IPS-15b (cell line): ENCODE measurements around the gene COL23A1.

ENCODE experiments used
- H3K27me3 ChIP-seq: one replicate; pipeline ENCODE4 v1.6.1; 2013; ENCODE audit warnings: low read length; ENCODE audit not compliant: control insufficient read depth, insufficient read depth
- H3K36me3 ChIP-seq: one replicate; pipeline ENCODE4 v1.6.1; 2013; ENCODE audit warnings: low read length; ENCODE audit not compliant: control insufficient read depth, insufficient read depth
- H3K4me1 ChIP-seq: one replicate; pipeline ENCODE4 v1.6.1; 2013; ENCODE audit warnings: mild to moderate bottlenecking, low read length; ENCODE audit not compliant: control insufficient read depth, insufficient read depth
- H3K4me3 ChIP-seq: one replicate; pipeline ENCODE4 v1.5.1; 2013; ENCODE audit warnings: low read depth, low read length
- H3K9ac ChIP-seq: one replicate; pipeline ENCODE4 v1.6.1; 2013; ENCODE audit warnings: low read depth, mild to moderate bottlenecking, low read length
- H3K9me3 ChIP-seq: one replicate; pipeline ENCODE4 v1.6.1; 2013; ENCODE audit warnings: mild to moderate bottlenecking, low read length; ENCODE audit not compliant: control insufficient read depth, insufficient read depth

The COL23A1 gene

DNA sequence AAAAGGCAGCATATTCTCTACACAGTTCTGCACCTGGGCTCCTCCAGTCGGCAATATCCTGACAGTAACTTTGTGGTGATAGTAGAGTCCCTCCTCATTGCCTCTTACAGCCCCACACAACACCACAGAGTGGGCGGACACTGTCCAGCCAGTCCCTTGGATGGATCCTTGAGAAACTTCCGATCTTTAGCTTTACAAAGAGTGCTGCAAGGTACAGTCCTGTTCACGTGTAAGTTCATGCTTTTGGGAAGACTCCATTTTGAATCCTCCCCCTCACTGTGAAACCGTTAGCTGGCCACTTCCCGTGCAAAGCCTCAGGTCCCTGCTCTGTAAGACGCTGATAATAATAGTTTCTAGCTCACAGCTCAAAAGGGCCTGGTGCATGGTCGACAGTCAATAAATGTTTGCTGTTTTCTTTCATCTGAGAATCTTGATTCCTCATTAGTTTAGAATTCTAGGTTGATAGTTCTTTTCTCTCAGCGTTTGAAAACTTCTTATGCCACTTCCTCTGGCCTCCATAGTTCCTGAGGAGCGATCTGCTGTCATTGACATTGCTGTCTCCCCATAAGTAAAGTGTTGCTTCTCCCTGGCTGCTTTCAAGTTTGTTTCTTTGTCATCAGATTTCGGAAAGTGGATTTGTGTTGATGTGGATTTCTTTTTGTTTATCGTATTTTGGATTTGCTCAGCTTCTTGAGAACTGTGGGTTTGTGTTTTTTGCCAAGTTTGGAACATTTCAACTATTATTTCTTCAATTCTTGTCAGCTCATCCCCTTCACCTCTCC lies 82.9 kb downstream of the COL23A1 start:
- no peaks in the 10 kb centered on the region for H3K9me3 ChIP-seq
- H3K9ac ChIP-seq: no peak overlapping the region
- peaks cover 3% of the 10 kb centered on the region for H3K36me3 ChIP-seq
- no peak overlapping the region for H3K4me3 ChIP-seq
- H3K4me1 ChIP-seq: no peaks in the 10 kb centered on the region
- H3K27me3 ChIP-seq: no peaks in the 10 kb centered on the region

DNA sequence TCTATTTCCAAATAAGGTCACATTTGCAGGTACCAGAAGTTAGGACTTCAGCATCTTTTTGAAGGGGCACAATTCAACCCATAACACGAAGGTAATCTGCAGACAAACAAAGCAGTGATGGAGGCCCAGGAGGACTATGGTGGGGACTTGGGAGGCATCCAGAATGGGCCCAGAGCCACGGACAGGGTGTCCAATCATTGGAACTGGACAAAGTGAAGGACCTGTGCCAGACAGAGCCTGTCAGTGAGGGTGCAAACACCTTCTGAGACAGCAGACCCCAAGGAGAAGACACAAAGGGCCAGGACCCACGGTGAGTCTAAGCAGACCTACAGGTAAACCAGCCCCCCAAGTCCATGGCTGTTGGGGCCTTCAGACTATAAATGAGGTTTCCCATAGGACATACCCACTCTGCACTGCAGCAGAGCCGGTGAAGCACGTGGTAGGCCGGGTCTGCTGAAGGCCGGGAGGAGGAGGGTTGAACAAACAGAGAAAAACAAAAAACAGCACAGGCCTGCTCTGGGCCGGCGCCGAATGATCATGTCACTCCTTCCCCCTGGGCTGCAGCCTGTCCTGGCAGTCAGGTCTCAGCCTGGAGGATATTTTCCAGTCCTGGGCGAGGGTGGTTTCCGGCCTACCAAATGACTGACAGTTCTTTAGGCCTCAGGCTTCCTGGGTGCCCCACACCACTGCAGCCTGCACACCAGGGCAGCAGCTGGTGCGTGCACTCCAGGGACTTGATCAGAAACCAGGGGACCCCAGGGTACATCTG lies 84.4 kb downstream of the COL23A1 start:
- H3K27me3 ChIP-seq: no peaks in the 10 kb centered on the region
- H3K4me1 ChIP-seq: no peaks in the 10 kb centered on the region
- H3K9ac ChIP-seq: no peak overlapping the region
- peaks cover 3% of the 10 kb centered on the region for H3K36me3 ChIP-seq
- no peak overlapping the region for H3K4me3 ChIP-seq
- H3K9me3 ChIP-seq: no peaks in the 10 kb centered on the region

DNA sequence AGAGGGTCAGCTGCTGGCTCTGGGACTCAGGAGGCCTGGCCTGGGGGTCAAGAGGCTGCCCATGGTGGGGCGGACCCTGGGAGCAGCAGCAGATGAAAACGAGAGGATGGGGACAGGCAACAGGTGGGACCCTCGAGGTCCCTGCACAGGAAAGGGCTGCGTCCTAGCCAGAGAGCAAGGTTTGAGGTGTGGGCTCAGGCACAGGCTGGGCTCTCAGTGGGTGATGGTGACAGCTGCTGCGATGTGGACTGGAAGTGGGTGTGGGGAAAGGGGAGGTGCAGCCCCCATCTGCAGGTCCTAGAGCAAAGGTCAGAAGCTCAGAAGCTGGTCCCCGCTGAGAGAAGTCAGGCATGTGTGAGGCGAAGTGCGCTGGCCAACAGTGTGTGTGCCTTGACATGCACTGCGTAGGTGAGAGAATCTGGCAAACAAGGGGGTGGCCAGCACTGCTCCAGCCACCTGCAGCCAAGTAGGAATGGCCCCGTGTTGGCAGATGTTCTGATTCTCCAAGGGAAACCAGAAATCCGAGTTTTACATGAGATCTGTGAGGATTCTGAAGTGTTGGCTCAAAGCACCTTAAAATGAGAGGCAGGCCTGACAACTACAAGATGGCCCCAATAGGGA lies 85.7 kb downstream of the COL23A1 start:
- Histone ChIP-seq H3K9me3 (no peaks in the 10 kb centered on the region), H3K36me3 (peaks cover 3% of the 10 kb centered on the region), H3K4me3 (no peak overlapping the region), H3K9ac (no peak overlapping the region), H3K4me1 (no peaks in the 10 kb centered on the region), H3K27me3 (no peaks in the 10 kb centered on the region)

DNA sequence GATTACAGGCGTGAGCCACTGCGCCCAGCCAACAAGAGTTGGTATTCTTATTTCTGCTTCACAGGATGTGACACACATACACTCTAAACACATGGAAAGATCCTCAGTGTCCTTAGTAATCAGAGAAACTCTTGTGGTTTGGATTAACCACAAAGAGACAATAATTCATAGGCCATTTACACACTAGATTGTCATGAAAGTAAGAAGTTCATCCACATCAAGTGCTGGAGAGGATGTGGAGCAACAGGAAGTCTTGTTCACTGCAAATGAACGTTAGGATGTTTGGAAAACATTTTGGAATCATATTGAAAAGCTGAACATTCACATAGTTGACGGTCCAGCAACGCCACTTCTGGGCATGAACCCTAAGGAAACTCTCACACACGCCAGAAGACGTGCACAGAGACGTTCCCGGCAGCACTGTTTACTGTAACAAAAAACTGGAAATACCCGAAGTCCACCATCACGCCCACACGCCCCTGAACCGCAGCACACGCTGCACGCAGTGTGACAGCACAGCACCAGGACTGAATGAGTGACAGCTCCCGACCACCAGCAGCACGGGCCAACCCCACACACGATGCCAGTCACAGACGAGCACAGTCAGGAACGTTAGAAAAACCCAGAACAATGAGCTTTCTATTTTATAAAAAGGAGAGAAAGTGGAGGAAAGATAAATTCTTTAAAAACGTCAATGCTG lies 87.6 kb downstream of the COL23A1 start:
- Histone ChIP-seq H3K9me3 (no peaks in the 10 kb centered on the region), H3K27me3 (no peaks in the 10 kb centered on the region)

DNA sequence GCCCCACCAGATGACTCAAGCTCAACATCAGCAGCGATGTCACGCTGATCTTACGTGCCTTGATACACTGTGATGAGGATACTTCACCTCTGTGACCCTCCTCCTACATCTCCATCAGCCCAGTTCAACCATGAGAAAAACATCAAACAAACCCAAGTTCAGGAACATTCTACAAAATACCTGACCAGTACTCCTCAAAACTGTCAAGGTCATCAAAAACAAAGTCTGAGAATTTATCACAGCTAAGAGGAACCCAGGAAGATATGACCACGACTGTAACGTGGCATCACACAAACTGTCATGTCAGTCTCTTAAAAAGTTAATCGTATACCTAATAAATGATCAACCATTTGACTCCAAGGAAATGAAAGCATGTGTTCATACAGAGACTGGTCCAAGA lies 90.8 kb downstream of the COL23A1 start:
- H3K27me3 ChIP-seq: no peaks in the 10 kb centered on the region
- no peaks in the 10 kb centered on the region for H3K4me1 ChIP-seq
- no peak overlapping the region for H3K4me3 ChIP-seq
- no peak overlapping the region for H3K9ac ChIP-seq
- H3K9me3 ChIP-seq: no peaks in the 10 kb centered on the region
- peaks cover 2% of the 10 kb centered on the region for H3K36me3 ChIP-seq

More for the DNA sequence above, 87.6 kb downstream of the COL23A1 start:
- Histone ChIP-seq H3K4me3 (no peak overlapping the region), H3K4me1 (no peaks in the 10 kb centered on the region), H3K9ac (no peak overlapping the region), H3K36me3 (peaks cover 3% of the 10 kb centered on the region)

DNA sequence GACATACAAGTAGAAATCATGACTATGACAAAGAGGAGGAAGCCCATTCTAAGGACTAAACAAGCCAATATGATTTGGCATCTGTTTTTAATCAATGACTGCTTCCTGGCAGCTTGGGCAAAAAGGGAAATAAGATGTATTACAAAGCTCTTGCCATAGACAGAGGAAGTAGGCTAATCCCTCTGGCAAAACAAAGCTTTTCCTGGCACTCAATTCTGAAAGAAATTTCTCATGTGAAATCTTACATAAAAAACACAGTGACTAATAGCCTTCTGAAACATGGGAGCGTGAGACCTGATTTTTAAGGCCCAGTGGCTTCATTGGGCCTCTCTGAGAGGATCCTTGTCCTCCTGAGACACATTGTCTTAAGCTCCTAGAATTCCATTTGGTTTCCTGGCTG lies 93.6 kb downstream of the COL23A1 start:
- H3K9ac ChIP-seq: no peak overlapping the region
- H3K36me3 ChIP-seq: peaks cover 2% of the 10 kb centered on the region
- no peak overlapping the region for H3K4me3 ChIP-seq
- no peaks in the 10 kb centered on the region for H3K9me3 ChIP-seq
- no peaks in the 10 kb centered on the region for H3K27me3 ChIP-seq
- H3K4me1 ChIP-seq: no peaks in the 10 kb centered on the region

DNA sequence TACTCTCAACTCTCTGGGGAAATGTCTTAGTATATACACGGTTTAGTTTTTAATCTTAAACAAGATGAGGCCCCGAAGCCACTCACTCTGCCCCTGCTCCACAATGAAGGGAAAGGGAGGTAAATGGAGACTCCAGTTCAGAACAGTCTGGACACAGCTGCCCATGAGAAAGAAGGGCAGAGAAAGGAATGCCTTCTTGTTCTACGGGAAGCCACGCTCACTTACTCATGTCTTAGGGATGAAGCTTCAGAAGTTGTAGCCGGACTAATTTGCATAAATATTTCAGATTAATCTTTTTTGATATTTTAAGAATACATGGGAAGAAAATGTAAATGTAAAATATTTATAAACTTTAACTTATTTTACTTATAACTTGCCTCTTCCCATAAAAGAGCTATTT lies 94.0 kb downstream of the COL23A1 start:
- H3K9ac ChIP-seq: no peak overlapping the region
- peaks cover 2% of the 10 kb centered on the region for H3K36me3 ChIP-seq
- H3K9me3 ChIP-seq: no peaks in the 10 kb centered on the region
- H3K27me3 ChIP-seq: no peaks in the 10 kb centered on the region
- no peaks in the 10 kb centered on the region for H3K4me1 ChIP-seq
- no peak overlapping the region for H3K4me3 ChIP-seq

DNA sequence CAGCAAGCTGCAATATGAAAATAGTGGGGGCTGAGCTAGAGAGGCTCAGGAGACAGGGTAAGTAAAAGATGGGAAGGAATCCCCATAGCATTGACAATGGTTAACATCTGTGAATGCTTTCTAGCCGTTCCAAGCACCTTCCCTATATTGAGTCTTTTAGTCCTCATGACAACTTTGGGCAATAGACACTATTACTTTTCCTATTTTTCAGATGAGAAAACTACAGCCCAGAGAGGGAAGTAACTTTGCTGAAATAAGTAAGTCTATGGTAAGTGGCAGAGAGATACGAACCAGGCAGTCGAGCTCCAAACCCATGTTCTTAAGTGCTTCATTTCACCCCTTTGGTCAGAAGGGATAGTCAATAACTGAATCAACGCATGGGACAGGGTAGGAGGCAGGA lies 94.5 kb downstream of the COL23A1 start:
- Histone ChIP-seq H3K27me3 (no peaks in the 10 kb centered on the region), H3K9ac (no peak overlapping the region), H3K4me3 (no peak overlapping the region), H3K4me1 (no peaks in the 10 kb centered on the region), H3K9me3 (no peaks in the 10 kb centered on the region), H3K36me3 (peaks cover 2% of the 10 kb centered on the region)

DNA sequence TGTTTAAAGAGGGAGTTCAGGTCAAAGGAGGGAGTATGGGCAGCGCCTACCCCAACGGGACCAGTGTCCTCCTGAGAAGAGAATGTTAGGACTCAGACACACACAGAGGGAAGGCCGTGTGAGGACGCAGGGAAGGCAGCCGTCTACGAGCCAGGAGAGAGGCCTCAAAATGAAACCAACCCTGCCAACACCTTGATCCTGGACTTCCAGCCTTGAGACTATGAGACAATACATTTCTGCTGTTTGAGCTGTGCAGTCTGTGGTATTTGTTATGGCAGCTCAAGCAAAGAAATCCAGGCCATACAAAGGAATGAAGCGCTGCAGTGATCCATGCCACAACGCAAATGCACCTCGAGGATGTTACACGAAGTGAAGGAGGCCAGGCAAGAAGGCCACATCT lies 97.9 kb downstream of the COL23A1 start:
- H3K4me3 ChIP-seq: no peak overlapping the region
- H3K27me3 ChIP-seq: no peaks in the 10 kb centered on the region
- H3K36me3 ChIP-seq: peaks cover 2% of the 10 kb centered on the region
- H3K4me1 ChIP-seq: peaks cover 8% of the 10 kb centered on the region
- H3K9ac ChIP-seq: no peak overlapping the region
- H3K9me3 ChIP-seq: no peaks in the 10 kb centered on the region

DNA sequence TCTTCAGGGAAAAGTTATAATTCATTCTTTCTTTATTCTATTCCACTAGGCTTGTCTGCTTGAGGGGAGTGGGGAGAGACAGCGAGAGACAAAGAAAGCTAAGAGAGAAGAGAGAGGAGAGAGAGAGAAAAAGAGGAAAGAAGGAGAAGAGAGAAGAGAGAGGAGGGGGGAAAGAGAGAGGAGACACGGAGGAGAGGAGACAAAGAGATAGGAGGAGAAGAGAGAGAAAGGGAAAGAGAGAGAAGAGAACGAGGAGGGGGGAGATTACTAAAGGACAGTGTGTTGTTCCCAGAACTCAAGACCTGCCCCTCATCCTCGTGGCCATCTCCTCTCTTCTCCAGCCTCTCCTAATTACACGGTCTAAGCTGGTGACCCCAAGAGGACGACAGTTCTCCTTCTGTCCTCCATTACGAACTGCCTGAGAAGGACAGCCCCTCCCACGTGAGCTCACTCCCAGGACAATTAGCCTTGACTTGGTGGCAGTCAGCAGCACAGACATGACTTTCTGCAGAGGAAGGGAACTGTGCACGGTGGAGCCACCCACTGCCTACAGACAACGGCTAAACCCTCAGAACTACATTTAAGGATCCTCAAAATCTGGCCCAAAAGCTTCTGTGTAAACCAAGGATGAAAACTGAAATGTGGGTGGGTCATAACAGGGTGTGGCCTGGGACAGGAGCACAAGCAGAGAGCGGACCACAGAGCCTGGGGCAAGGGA lies 99.1 kb downstream of the COL23A1 start:
- no peaks in the 10 kb centered on the region for H3K27me3 ChIP-seq
- H3K4me3 ChIP-seq: no peak overlapping the region
- no peak overlapping the region for H3K9ac ChIP-seq
- H3K4me1 ChIP-seq: peaks cover 8% of the 10 kb centered on the region
- no peaks in the 10 kb centered on the region for H3K9me3 ChIP-seq
- peaks cover 2% of the 10 kb centered on the region for H3K36me3 ChIP-seq
